GM12878 (cell line): ENCODE results near the gene GMIP. TPM values are rescaled to one million over a fixed set of nuclear protein-coding genes. Genes with fewer than 3 reads are reported as not detected.
A peak's percentile ranks its signal among the peaks of the same experiment; 100 is the strongest.

Source experiments
- ATAC-seq: fragments of 200-7000 bp; cut with Tn5 transposase; 3 replicates; pipeline ENCODE4 v1.9.1; 2020; ENCODE audit warnings: mild to moderate bottlenecking, moderate library complexity
- BruUV-seq: library from RNA; stranded (reverse); fragments of 400-500 nt; replicated peaks from 2 replicates; lab custom pipeline; 2021; lab: Mats Ljungman, UMichigan
- CTCF ChIA-PET: fragments of 300-600 bp; sonication (Branson Sonifier 250); formaldehyde crosslinking; extraction: SDS; loops from one replicate; lab custom pipeline; 2021; ENCODE audit warnings: inconsistent platforms; lab: Yijun Ruan, JAX
- POLR2A ChIA-PET: fragments of 350-600 bp; formaldehyde crosslinking; extraction: SDS; loops from one replicate; lab custom pipeline; 2021; ENCODE audit warnings: inconsistent platforms; lab: Charles Lee
- RAD21 ChIA-PET: fragments of 300-600 bp; sonication (Branson Sonifier 250); formaldehyde crosslinking; loops from one replicate; lab custom pipeline; 2023; ENCODE audit warnings: antibody characterized with exemption; ENCODE audit not compliant: unreplicated experiment; lab: Charles Lee
- SMC1A ChIA-PET: fragments of 300-600 bp; sonication (Branson Sonifier 250); formaldehyde crosslinking; loops from one replicate; lab custom pipeline; 2023; ENCODE audit not compliant: unreplicated experiment, uncharacterized antibody; lab: Charles Lee
- DNase-seq: peaks from one replicate; pipeline ENCODE4 v3.0.0-alpha.2; 2011; ENCODE audit warnings: low read depth, low spot score
- FAIRE-seq: peaks from 3 replicates; lab custom pipeline; 2011; peaks lifted over from hg19 to GRCh38; lab: Jason Lieb, UNC
- H2AFZ ChIP-seq: 2 replicates; pipeline ENCODE4 v1.6.0; 2011; ENCODE audit warnings: low read depth, low read length, control low read depth; ENCODE audit not compliant: control insufficient read depth
- H3K27ac ChIP-seq: 2 replicates; pipeline ENCODE4 v1.5.1; 2011; ENCODE audit warnings: control low read depth; ENCODE audit not compliant: control insufficient read depth, insufficient read depth
- H3K27me3 ChIP-seq, 2 experiments: replicated peaks in 1 of 2; 2 replicates each; pipeline versions ENCODE4 v1.6.0 to v1.6.1; 2011; ENCODE audit warnings: low read length in 1 of 2; ENCODE audit not compliant: control insufficient read depth in 2 of 2, insufficient read depth in 2 of 2
- H3K36me3 ChIP-seq, 2 experiments: 2 replicates each; pipeline ENCODE4 v1.5.1; 2011; ENCODE audit warnings: low read length in 1 of 2; ENCODE audit not compliant: control insufficient read depth in 2 of 2, insufficient read depth in 2 of 2
- H3K4me1 ChIP-seq: 2 replicates; pipeline ENCODE4 v1.6.1; 2011; ENCODE audit warnings: mild to moderate bottlenecking, low read length, moderate library complexity, mixed read lengths; ENCODE audit not compliant: control insufficient read depth, insufficient read depth
- H3K4me2 ChIP-seq: 2 replicates; pipeline ENCODE4 v1.6.0; 2011; ENCODE audit warnings: control low read depth; ENCODE audit not compliant: control insufficient read depth, insufficient read depth
- H3K4me3 ChIP-seq: fragments of 200-600 bp; sonication (generic); 2 replicates; pipeline ENCODE4 v1.5.1; 2016
- H3K79me2 ChIP-seq: 2 replicates; pipeline ENCODE4 v1.6.0; 2011; ENCODE audit warnings: low read length; ENCODE audit not compliant: control insufficient read depth, insufficient read depth
- H3K9ac ChIP-seq: 2 replicates; pipeline ENCODE4 v1.8.0; 2011; ENCODE audit warnings: low read length, control low read depth, mixed read lengths; ENCODE audit not compliant: control insufficient read depth, insufficient read depth
- H3K9me3 ChIP-seq: replicated peaks from 3 replicates; pipeline ENCODE4 v1.5.1; 2011; ENCODE audit warnings: mild to moderate bottlenecking, low read length; ENCODE audit not compliant: control insufficient read depth, insufficient read depth
- H4K20me1 ChIP-seq: 2 replicates; pipeline ENCODE4 v1.6.0; 2011; ENCODE audit not compliant: control insufficient read depth, insufficient read depth
- NBN ChIP-seq: fragments of 450-650 bp; IDR thresholded peaks from 2 replicates; pipeline ENCODE4 v1.6.1; 2016
- RUNX3 ChIP-seq: IDR thresholded peaks from 2 replicates; pipeline ENCODE4 v1.6.1; 2012; ENCODE audit warnings: low read length, inconsistent platforms
- ZNF687 ChIP-seq: fragments of 450-650 bp; IDR thresholded peaks from 2 replicates; pipeline ENCODE4 v1.6.1; 2017; ENCODE audit warnings: mild to moderate bottlenecking, moderate library complexity
- WGBS: methylation state at CpG from one replicate; pipeline ENCODE4 v1.1.6; 2016; ENCODE audit warnings: low lambda C conversion rate; ENCODE audit not compliant: insufficient replicate concordance, insufficient coverage; ENCODE audit errors: missing lambda C conversion rate; 5-methylcytosine and 5-hydroxymethylcytosine counted together
- in situ Hi-C: fragments of 300-500 bp; cut with MboI; formaldehyde crosslinking; loops from 9 replicates; pipeline ENCODE4 v1.14.3; 2018; ENCODE audit warnings: mixed read lengths
- intact Hi-C: fragments of 100-400 bp; cut with micrococcal nuclease; formaldehyde crosslinking; loops from one replicate; pipeline ENCODE4 v1.14.2; 2022; ENCODE audit not compliant: unreplicated experiment
- polyA plus RNA-seq, 11 experiments: library from polyadenylated mRNA; depleted of rRNA in 4 of 11; unstranded in 6 of 11; stranded (reverse) in 5 of 11; fragments of >200 nt; fragmentation: Nextera tagmentation in 4 of 11; fragmentation: Illumina TruSeq in 1 of 11; extraction: Ambion mirVana in 4 of 11; extraction: Trizol in 1 of 11; gene quantifications; 1 replicate in 1 of 11; 2 replicates in 10 of 11; pipeline versions ENCODE4 v1.2.1 to v1.2.3, GENCODE V29; 2011 to 2016; ENCODE audit warnings: inconsistent platforms in 2 of 11, missing spikeins in 2 of 11, low read depth in 1 of 11
- total RNA-seq, 4 experiments: library from RNA; depleted of rRNA in 3 of 4; stranded (reverse); fragments of >200 nt in 3 of 4; fragmentation: Illumina TruSeq in 1 of 4; extraction: Trizol in 1 of 4; gene quantifications; 2 replicates each; pipeline versions ENCODE4 v1.2.1 to v1.2.3, GENCODE V29; 2013 to 2021

GMIP gene
- total and polyA plus RNA-seq, 10 of the 15 experiments (the other 5 are each of a cell fraction or from before 2014, with no cell fraction given), result 1.5 to 63.5 (median 22.3) TPM

- H3K36me3 ChIP-seq, result no peaks in the 10 kb centered on the region
- POLR2A ChIA-PET, result interaction anchor here (0.7 to 1.0 kb wide), 3 partner anchors 13 to 57 kb away, joined by 3 to 5 read pairs (median 3); no protein-coding TSS in a partner anchor
- 96% methylated on average over 2 of the region's 3 CpGs for WGBS
- SMC1A ChIA-PET, result interaction anchor here (0.7 to 3.7 kb wide), 5 partner anchors 10 to 54 kb away, joined by 3 to 28 read pairs (median 5); no protein-coding TSS in a partner anchor
- BruUV-seq, result no TSS peak
- no peak for FAIRE-seq
- H3K9ac ChIP-seq, result no peak overlapping the region
- 0 out of 2 replicates have a peak, but pooled peaks have one; percentile 36 for TF ChIP-seq ZNF687
- peak; percentile 19; the same call in 1 of the 2 replicates for TF ChIP-seq NBN
- no peak for TF ChIP-seq RUNX3
- peaks cover 6% of the 10 kb centered on the region for H3K79me2 ChIP-seq
- H3K4me3 ChIP-seq, result no peak overlapping the region
- no peaks in the 10 kb centered on the region for H4K20me1 ChIP-seq
- no peaks in the 10 kb centered on the region for H3K4me1 ChIP-seq
- H2AFZ ChIP-seq, result no peak overlapping the region
- no peaks in the 10 kb centered on the region for H3K27me3 ChIP-seq
- in situ Hi-C loops (no loop called here), intact Hi-C loops (no loop called here)
- DNase-seq, result no peak
- no peak overlapping the region for H3K27ac ChIP-seq
- CTCF ChIA-PET, result interaction anchor here (0.6 kb wide), 1 partner anchor 11 kb away, joined by 3 read pairs; no protein-coding TSS in a partner anchor
- RAD21 ChIA-PET, result interaction anchor here (0.6 to 0.9 kb wide), 4 partner anchors 21 to 67 kb away, joined by 3 read pairs; no protein-coding TSS in a partner anchor
- H3K4me2 ChIP-seq, result no peak overlapping the region
- peak; percentile 12; the same call in 1 of the 3 replicates for ATAC-seq
- no peaks in the 10 kb centered on the region for H3K9me3 ChIP-seq
Observed at GRCh38 chr19:19615086-19615485, 28.4 kb downstream of the GMIP start.
